GM18499 (cell line): Measurements from ENCODE around the gene INSYN2B.

ENCODE experiments used
- ATAC-seq: cut with Tn5 transposase; IDR thresholded peaks from one replicate; pipeline ENCODE4 v1.9.1; 2021; ENCODE audit warnings: moderate number of reproducible peaks; ENCODE audit not compliant: insufficient read depth, unreplicated experiment

The INSYN2B gene

DNA sequence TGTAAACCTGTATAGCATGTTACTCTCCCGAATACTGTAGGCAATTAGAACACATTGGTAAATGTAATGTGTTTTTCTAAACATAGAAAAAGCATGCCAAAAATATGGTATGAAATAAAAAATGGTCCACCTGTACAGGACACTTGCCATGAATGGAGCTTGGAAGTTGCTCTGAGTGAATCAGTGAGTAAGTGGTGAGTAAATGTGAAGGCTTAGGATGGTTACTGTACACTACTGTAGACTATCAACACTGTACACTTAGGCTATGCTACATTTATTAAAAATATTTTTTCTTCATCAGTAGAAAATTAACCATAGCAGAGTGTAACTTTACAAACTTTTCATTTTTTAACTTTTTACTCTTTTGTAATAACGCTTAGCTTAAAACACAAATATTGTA is 41.9 kb downstream of the INSYN2B start:
- ATAC-seq, result no peak

DNA sequence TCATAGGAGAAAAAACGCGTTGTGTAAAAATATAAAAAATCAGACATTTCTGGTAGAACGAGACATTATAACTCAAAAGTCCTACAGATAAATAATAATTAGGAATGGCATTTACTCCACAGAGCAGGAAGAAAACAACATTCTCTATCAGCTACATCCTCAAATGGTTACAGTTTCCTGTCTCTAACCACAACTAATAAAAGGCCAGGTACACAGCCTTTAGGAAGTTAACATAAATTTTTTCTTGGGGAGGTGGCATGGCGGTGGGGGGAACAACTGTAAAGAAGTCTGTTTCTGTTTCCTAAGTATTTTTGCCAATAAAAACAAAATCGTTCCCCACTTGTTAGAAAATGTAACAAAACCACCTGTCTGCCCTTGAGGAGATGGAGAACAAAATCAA is 44.5 kb downstream of the INSYN2B start:
- ATAC-seq, result no peak

DNA sequence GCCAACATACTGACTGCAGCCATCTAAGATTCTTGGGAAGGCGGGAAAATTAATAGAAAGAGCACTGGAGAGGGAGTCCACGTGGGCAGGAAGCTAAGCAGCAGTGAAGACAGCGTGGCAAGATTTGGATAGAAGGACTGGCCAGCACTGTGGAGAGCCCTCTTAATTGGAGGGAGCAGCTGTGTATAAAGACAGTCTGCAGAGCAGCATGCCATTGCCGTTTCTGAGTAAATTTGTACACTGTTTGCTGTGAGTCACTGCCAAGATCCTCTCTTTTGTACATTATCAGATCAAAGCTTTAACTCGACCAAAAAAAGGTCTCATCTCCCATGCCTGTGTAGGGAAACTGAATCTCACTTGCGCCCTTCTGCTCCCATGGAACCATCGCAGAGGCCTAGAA is 45.3 kb downstream of the INSYN2B start:
- no peak for ATAC-seq

DNA sequence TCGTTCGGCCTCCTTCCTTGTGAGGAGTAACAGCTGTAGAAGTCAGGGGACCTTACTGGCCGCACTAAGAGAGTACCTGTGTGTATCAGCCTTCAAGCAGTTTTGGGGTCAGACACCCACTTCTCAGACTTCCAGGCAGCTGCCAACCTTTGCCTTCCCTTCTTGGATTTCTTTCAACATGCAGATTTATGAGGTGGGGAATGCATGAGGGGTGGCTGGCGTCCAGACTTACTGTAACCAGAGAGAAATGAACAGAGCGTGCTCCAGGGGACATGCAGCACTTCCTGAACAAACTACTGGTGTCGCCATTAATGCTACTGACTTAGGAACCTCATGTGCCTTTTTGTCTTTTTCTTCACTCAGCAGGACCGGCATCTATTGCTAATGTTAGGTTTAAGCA is 46.7 kb downstream of the INSYN2B start:
- ATAC-seq, result no peak

DNA sequence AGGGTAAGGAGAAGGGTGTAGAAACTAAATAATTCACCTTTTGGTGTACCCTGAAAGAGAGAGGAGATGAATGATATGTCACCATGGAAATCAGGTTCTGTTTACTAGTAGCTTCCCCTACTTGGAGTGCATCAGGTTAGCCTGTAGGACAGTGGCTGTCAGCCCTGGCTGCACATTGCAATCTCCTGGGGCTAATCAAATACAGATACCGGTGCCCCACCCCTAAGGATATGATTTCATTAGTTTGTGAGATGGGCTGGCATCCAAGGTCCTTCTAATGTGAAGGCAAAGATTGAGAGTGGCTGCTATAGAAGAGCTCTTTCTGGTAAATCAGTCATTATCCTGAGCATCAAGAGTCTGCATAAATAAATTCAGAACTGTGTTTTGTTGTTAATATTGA is 47.2 kb downstream of the INSYN2B start:
- no peak for ATAC-seq

DNA sequence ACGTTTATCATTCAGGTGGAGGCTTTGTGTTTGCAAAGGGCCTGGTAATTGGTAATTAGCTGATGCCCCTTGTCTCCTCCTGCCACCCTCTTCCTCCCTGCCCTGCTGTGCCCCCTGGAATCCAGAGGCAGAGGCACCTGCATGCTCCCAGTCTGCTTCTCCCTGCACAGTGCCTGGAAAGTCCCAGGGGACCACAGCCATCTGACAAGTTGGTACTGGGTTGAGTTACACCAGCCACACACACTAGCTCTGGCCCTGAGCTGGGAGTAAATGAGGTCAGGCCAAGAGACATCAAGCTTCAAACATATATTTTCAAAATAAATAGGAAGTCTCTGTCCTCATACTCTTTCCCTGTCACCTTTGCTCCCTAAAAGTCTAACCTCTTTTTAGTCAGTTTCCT is 56.3 kb downstream of the INSYN2B start:
- ATAC-seq, result no peak

DNA sequence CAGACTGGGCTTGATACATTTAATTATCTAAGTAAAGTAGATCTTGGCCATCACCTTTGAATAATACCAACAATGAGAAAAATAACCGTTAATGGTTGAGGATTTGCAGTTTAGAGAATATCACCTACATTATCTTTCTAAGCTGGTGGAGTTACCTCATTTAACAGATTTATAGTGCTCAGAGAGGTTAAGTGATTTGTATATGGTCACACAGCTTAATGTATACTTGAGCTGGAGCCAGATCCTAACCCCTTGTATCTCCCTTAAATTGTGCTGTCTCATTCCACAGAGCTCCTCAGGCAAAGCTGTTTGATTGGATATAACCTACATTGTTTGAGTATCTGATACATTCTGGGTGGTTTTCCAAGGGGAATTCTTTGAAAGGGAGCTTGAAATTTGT is 57.8 kb downstream of the INSYN2B start:
- no peak for ATAC-seq

DNA sequence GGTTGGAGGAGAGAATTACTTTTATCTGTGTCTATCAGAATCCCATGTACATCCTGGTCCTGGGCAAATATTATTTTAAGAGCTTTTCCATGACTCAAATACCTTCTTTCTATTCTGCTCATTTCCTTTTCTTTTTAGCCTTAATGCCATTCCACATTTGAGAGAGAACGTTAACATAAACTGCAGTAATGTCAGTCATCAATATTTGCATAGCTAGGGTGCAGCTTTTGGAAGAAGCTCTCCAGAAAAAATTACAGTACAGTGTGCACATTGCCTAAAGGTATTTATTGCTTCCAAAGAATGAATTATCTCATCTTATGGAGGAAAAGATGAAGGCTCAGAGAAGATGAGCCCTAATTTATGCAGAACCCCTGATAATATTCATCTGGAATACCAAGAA is 58.3 kb downstream of the INSYN2B start:
- ATAC-seq, result no peak

DNA sequence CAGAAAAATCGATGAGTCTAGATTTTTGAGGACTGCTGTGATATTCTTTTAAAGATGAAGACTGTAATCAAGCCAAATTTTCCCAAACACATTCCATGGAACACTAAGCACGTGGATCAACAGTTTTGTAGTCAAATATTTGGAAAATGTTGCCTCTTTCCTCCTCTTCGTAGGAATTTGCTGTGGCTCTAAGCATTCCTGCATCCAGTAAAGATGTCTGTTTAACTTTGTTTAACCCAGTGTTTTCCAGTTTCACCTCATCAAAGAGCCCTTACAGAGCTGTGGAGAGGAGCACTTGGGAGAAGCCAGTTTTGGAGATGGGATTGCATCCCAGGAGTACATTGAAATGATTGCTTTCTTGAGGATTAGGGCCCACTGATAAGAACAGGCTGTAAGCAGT is 58.9 kb downstream of the INSYN2B start:
- no peak for ATAC-seq

DNA sequence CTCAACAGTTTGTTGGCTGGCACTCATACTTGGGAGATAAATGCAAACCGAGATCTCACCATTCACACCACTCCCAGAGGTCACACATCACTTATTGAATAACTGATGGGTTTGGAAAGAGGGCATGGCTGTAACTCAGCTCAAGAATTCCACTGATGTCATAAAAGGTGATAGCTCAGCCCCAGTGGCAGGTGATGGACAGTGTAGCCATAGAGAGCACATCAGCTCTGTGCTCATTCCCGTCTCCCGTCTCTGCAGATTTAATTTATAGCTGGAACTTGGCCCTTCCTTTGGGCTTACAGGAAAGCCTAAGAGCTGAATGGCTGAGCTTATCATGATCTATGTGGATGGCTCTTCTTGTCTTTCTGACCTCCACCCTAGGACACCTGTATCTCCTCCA is 59.8 kb downstream of the INSYN2B start:
- no peak for ATAC-seq

DNA sequence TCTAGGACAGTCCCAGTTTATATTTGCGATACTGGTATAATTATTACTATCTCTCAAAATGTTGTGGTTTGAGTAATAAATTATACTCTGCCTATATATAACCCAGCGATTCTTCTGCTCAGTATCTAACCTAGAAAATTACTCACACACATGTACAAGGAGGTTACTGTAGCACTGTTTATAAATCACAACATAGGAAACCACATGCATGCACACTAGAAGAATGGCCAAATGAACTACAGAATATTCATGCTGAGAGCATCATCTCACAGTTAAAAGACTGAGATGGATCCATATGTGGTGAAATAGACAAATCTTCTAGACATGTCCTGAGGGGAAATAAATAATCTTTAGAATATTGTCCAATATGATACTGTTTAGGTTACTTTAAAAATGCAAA is 62.1 kb downstream of the INSYN2B start:
- ATAC-seq, result no peak

DNA sequence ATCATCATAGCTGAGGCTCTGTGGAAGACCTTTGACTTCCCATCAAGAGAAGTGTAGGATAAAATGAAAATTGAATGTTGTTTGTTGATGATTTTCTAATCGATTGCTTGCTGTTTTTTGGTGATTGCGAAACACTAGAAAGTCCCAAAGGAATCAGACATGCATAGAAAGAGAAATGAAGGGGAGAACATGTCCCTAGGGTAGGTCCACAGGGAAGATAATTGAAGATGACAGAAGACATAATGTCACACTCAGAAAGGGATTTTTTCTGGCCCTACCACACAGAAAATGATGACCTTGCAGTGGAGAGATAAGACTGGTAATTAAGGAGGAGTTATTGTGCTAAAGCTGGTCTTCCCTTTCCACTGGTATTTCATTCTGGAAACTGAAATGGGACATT is 62.8 kb downstream of the INSYN2B start:
- no peak for ATAC-seq

DNA sequence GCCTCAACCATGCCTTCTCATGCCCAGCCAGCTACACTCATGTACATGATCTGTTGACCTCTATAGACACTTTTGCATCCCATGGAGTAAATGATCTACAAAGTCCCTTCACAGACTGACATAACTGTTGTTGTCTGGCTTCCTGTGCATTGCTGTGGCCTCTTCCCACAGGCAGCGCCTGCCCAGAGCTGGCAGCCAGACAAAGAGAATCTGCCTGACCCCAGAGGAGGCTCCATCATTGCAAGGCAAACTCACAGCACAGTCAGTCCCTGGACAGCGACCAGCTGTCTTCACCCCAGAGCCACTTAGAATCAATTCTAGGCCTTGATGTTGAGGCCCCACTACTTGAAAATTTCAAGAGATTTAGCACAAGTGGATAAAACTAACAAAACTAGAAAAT is 65.5 kb downstream of the INSYN2B start:
- no peak for ATAC-seq

DNA sequence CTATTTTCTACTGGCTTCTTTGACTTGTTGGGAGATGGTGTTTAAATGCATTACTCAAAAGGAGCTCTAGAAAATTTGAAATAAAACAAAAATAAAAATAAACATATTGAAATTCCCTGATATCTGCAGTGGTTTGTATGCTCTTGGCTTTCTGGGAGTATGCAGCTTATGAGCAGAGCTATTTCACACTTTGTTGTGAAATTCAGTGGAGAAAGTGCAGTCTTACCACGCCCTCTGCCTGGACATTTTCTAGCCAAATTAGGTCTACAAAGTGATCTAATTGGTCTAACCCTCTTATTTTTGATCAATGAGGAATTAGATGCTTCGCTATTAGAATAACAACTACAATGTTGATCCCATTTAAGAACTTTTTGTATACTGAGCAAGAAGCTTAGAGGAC is 66.8 kb downstream of the INSYN2B start:
- ATAC-seq, result no peak

DNA sequence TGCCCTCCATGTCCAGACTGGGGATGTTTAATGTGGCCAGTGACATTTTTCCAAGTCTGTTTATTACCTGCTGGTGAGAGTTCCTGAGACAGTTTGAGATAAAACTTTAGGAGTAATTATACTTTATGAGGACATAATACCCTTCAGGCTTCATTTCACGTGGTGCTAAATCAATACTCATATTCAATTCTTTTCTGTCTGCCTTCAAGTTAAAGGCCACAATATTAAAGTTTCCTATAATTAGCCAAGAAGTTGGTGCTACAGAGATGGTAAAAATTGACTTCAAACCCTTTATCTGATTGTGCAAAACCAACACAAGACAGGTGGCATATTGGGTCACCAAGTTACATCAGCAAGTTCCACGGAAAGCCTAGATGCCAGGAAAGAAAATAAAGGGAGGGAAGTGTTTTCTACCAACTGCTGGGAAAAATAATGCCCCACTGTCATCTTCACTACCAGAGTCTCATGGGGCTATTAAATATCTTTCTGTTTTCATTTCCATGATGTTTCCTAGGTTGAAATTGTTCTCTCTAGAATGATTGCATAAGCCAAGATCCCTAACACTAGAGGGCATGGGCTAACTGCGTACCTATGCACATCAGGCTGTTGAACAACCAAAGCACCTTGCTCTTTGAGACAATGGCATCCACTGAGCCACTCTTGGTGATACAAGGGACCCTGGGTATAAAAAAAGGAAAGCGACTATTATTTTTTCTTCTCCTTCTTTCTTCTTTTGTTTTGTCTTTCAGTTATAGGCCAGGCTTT is 68.7 kb downstream of the INSYN2B start:
- ATAC-seq, result no peak

DNA sequence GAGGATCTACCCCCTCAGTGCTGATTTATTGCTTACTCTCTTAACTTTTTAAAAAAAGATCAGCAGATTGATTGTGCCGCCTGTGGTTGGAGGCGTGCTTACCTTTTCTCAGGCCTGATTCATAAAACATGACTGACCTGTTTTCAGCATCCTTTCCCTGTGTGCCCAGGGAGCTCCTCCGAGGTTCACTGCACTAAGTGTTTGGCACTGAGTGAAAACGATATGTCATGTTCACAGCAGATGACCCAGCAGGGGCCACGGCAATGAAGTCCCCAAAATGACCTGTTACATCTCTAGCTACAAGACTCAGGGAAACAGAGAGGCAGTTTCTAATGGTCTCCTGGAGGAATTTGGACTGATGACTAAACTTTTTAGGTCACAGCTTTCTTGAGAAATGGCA is 69.9 kb downstream of the INSYN2B start:
- ATAC-seq, result no peak

DNA sequence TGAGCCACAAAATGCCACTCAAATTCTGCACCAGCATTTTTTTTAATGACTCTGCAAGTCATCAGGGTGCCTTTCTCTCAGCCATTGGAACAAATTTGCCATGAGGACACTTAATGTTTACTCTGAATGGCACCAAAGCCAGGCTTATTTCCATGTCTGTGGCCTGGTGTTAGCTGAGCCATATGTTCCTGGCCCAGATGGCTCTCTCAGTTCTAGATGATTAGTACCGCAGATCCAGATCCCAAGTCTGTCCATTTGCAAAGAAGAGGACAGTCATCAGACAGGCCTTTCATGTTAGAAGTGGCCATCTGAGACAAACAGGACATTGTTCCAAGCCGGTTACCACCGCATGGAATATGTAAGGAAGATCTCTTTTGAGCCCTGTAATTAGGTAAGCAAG is 70.3 kb downstream of the INSYN2B start:
- ATAC-seq, result no peak

DNA sequence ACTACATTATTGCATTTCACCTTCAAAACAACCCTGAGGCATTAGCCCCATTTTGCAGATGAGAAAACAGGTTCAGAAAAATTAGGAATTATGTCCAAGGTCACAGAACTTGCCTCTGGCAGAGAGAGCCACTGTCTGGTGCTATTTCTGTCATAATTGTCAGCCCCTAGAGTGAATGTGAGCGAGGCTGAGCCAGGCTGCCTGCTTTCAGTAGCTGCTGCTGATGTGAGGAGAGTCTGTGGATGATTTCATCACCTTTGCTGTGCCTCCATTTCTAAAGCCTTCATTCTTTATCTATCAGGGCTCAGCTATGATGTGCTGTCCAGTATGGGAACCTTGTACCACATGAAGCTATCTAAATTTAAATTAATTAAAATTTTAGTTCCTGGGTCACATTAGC is 71.4 kb downstream of the INSYN2B start:
- ATAC-seq, result no peak

DNA sequence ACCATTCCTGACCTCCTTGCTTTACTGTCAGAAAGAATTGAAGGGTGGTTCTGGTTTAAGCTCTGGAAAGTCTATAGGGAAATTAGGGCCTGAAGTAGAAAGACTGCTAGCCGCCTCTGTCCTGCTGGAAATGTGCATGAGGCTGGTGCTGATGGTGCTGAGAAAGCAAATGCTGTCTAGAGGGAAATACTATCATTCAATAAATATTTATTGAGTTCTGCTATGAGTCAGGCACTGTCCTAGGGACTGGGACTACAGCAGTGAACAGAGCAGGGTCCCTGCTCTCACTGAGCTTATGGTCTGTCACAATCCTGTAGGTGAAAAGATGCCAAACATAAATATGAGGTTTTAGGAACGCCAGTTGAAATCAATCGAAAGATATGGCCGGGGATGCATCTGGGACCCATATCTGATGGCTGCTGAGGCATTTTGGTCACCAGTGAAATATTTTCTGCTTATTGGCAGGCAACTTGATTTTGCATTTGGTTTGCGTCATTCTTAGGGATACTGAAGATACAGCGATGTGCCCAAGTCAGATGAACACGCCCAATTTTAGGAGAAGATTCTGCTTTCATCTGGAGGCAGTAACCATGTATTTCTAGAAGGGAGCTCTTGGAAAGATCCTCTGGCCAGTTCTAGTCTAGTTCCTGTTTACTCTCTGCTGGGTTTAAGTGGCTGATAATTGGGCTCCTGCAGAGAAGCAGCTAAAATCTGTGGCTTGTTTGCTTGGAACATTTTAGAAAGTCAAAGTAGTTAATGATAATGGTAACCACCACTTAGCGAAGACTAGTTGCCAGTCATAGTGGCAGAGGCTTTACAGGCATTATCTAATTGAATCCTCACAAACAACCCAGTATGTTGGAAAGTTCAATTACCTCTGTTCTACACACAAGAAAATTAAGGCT is 73.3 kb downstream of the INSYN2B start:
- ATAC-seq, result no peak

DNA sequence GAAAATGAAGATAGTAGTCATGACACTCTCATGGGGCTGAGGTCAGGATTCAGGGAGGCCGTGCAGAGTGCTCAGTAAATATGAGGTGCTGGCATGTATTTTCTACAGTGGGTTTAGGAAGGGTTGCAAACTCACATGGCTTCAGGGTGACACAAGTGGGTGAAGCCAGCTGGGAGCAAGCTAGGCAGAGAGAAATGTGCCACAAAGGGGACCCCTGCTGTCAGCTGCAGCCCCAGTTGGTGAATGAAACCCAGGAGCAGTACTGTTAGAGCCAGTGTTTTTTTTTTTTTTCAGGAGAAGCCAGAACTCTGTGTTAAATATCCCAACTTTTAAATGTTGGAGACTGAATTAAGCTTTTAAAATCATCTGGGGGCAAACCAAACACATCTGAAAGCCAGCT is 75.3 kb downstream of the INSYN2B start:
- ATAC-seq, result no peak

DNA sequence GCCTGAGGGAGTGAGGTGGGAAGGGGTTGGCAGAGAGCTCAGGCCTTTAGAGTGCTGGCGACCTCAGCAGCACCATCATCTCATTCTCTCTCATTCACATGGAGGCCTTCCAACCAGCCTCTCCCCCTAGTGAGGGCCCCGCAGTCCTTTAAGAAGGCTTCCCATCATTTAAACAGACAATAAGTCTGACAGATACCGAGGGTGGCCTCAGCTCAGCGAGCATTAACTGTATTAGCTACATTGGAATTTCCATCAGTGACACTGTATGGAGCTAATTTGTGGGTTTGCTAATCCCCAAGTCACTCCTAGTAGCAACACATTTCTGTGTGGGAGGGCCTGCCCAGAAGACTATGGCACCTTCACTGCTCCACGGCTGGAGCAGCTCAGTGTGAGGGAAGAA is 75.8 kb downstream of the INSYN2B start:
- ATAC-seq, result no peak

DNA sequence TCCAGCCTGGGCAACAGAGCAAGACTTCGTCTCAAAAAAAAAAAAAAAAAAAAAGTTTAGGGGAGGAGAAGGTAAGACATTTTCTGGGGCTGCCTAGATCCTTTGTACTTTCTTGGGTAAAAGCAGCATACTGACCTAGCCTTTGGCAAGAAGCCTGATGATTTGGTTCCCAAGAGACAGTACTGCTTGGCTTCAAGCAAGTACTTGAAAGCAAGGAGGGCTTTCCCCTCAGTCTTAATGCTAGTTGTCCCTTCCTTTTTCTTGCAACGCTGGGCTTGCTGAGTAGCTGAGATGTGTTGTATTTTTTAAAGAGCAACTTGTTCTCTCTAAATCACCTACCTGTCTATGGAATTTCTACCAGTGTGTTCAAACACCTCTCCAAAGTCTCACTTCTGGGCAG is 76.2 kb downstream of the INSYN2B start:
- ATAC-seq, result no peak
